AG04449 (cell line): Measurements from ENCODE around the gene TMEM121.

Experiments used
- CTCF ChIA-PET: fragments of 350-600 bp; formaldehyde crosslinking; extraction: SDS; loops from one replicate; lab custom pipeline; 2021; ENCODE audit warnings: antibody characterized with exemption; lab: Yijun Ruan, JAX
- POLR2A ChIA-PET: fragments of 400-600, 350-600 bp; formaldehyde crosslinking; extraction: SDS; loops from one replicate; lab custom pipeline; 2020; ENCODE audit warnings: antibody characterized with exemption, inconsistent platforms; lab: Yijun Ruan, JAX
- DNase-seq: peaks from one replicate; pipeline ENCODE4 v3.0.0-alpha.2; 2010; ENCODE audit warnings: low read depth, low spot score
- H3K4me3 ChIP-seq: 2 replicates; pipeline ENCODE4 v1.5.1; 2011; ENCODE audit warnings: low read depth, mild to moderate bottlenecking, control low read depth, low read length
- TF ChIP-seq, protein P1 (sequence below): IDR thresholded peaks from one replicate; pipeline ENCODE4 v1.5.1; 2011; ENCODE audit warnings: mild to moderate bottlenecking, moderate library complexity, low read length, control low read depth, inconsistent platforms; ENCODE audit not compliant: insufficient read depth; ENCODE audit errors: missing control alignments

TMEM121 gene

DNA sequence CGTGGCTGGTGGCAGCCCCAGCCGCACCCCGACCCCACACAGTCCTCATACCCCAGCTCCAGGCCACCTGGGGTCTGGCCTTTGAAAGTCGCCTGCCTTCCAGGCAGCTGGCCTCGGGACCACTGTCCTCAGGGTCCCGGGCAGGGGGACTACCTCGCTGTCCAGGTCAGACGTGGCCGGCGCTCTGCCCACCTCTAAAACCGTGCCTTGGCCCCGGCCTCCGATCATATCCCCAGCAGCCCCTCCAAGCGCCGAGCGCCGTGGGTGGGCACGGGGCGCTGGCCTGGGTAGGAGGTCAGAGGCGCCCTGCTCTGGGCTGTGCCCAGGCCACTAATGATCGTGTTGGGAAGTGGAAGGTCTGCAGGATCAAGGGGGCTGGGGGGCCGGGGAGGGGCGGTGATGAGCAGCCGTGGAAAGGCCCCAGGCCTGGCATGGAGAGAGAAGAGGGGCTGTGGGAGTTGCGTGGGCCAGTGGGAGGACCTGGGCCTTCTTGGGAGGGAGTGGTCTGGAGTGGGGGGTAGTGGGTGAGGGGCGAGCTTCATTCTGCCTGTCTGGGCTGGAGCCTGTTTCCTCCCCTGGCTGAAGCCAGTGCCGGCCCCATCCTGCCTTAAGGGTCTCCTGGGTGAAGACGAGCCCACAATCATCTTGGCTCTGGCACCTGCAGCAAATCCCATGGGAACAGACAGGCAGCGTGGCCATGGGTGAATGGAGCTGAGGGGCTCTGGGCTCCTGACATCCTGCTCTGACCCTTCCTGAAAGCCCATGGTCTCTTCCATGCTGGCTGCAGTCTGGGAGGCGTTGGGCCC lies 4.9 kb downstream of the TMEM121 start:
- ChIA-PET CTCF (interaction anchor here (1.7 to 2.8 kb wide), 4 partner anchors 10 to 160 kb away, joined by 5 to 10 read pairs (median 7); no protein-coding TSS in a partner anchor), POLR2A (no interaction called here)
- H3K4me3 ChIP-seq: no peak overlapping the region
- DNase-seq: no peak
- TF ChIP-seq, protein P1, sequence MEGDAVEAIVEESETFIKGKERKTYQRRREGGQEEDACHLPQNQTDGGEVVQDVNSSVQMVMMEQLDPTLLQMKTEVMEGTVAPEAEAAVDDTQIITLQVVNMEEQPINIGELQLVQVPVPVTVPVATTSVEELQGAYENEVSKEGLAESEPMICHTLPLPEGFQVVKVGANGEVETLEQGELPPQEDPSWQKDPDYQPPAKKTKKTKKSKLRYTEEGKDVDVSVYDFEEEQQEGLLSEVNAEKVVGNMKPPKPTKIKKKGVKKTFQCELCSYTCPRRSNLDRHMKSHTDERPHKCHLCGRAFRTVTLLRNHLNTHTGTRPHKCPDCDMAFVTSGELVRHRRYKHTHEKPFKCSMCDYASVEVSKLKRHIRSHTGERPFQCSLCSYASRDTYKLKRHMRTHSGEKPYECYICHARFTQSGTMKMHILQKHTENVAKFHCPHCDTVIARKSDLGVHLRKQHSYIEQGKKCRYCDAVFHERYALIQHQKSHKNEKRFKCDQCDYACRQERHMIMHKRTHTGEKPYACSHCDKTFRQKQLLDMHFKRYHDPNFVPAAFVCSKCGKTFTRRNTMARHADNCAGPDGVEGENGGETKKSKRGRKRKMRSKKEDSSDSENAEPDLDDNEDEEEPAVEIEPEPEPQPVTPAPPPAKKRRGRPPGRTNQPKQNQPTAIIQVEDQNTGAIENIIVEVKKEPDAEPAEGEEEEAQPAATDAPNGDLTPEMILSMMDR: no peak

DNA sequence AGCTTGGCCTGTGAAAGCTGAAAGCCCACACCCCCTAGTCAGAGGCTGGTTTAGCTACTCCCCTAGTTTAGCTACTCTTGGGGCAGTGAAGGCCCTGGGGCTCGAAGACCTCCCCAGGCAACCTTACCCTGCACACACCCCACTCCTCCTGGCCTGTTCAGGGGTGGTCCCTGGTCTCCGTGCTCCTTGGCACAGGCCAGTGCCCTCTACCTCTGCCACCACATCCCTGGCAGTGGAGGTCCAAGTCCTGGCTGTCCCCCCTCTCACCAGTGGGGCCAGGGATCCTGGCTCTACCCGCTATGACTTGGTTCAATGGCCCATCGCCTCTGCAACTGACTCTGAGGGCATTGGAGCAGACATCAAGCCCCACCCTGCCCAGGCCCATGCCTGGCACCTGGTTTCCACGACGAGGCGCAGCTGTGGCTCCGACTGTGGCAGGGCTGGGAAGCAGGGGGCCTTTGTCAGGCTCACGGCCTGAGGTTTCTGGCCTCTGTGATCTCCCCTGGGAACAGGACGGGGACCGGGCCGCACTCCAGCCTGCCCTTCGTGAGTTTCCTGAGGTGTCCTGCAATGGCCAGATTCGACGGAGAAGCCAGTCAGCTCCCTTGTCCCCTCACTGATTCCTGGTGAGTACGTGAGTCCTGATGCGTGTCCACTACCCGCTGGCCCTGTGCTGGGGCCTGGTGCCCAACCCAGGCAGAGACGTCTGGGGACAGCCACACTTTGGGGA lies 5.7 kb downstream of the TMEM121 start:
- no peak for DNase-seq
- TF ChIP-seq, protein P1: no peak
- POLR2A ChIA-PET: no interaction called here
- CTCF ChIA-PET: interaction anchor here (0.7 to 2.8 kb wide), 6 partner anchors 9 to 161 kb away, joined by 3 to 10 read pairs (median 5); no protein-coding TSS in a partner anchor
- H3K4me3 ChIP-seq: no peak overlapping the region

DNA sequence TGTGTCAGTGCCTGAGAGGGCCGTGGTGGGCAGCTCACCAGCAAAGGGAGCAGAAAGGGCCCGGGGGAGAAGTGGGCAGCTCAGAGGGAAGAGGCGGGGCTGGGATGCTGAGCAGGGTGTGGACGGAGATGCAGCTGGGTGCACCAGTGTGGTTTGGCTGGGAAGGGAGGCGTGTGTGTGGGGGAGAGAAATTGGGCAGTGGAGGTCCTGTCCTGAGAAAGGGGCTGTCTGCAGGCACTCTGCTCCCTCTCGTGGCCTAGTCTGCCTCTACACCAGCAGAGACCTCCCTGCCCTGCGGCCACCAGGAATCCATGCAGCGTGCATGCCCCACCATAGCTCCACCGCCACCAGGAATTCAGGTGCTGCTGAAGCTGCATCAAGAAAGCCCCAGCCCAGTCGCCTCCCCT lies 6.4 kb downstream of the TMEM121 start:
- no peak for DNase-seq
- ChIA-PET POLR2A (no interaction called here), CTCF (interaction anchor here (0.7 to 2.8 kb wide), 8 partner anchors 8 to 162 kb away, joined by 3 to 10 read pairs (median 4); no protein-coding TSS in a partner anchor)
- TF ChIP-seq, protein P1: peak; percentile 66
- H3K4me3 ChIP-seq: no peak overlapping the region

DNA sequence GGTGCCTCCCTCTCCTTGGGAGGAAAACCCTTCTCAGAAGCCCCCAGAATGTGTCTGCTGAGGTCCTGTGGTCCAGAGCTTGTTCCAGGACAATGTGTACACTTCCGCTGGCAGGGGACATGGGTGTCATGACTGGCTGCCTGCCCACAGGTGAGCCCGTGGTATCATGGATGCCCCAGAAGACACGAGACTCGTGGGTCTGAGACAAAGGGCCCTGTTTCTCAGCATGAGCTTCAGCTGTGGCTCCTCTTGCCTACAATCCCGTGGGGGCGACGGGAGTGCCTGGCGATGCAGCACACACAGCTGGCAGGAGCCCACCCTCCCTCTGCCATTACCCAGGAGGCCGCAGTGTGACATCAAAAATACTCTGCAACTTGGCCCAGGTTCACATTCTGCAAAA lies 7.0 kb downstream of the TMEM121 start:
- POLR2A ChIA-PET: no interaction called here
- CTCF ChIA-PET: interaction anchor here (1.0 to 2.8 kb wide), 7 partner anchors 8 to 163 kb away, joined by 3 to 10 read pairs (median 4); no protein-coding TSS in a partner anchor
- no peak for DNase-seq
- no peak overlapping the region for H3K4me3 ChIP-seq
- TF ChIP-seq, protein P1: no peak

DNA sequence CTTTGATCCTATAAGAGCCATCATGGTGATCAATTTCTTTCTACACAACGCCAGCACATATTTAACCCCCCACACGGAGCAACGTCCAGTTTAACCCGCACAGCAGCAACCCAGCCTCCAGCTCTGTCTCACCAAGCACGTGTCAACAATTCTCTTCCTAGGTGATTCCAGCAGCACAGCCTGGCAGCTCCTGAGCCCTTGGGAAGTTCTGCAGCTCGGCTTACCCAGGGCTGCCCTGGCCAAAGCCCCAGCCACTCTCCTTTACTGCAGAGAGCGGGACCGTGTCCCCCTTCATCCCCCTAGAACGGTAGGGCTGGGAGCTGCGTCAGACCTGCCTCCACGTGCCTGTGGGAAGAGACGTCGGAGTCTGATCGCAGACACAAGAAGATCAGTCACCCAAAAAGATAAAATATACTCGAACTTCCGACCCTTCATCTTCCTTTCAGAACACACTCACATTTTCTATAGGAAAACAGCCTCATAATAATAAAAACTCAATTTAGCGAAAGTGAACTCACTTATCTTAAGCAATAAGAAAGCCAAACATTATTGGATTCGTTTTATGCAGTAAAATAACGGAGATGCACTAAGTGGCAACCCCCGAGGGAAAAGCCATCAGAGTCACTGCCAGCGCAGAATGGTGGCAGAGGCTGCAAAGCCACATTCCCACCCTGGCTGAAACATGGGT lies 7.6 kb downstream of the TMEM121 start:
- TF ChIP-seq, protein P1: no peak
- ChIA-PET CTCF (interaction anchor here (1.0 to 2.8 kb wide), 4 partner anchors 10 to 160 kb away, joined by 3 to 10 read pairs (median 4); no protein-coding TSS in a partner anchor), POLR2A (no interaction called here)
- no peak for DNase-seq
- no peak overlapping the region for H3K4me3 ChIP-seq
